GM12878 (cell line): ENCODE measurements around the gene ETF1.

Source experiments
- EP300 ChIP-seq, 2 experiments: fragments of 150-350 bp in 1 of 2; IDR thresholded peaks; 2 replicates each; pipeline ENCODE4 v1.6.1; 2011 to 2012; ENCODE audit warnings: low read depth in 2 of 2, low read length in 2 of 2, borderline replicate concordance in 1 of 2, improper control_type of control experiment in 1 of 2, inconsistent platforms in 1 of 2; ENCODE audit not compliant: control insufficient read depth in 1 of 2
- ETV6 ChIP-seq, 2 experiments: fragments of 450-650 bp in 1 of 2; IDR thresholded peaks in 1 of 2; conservative IDR thresholded peaks in 1 of 2; 2 replicates each; pipeline ENCODE4 v1.6.1; 2014; ENCODE audit warnings: antibody characterized with exemption in 1 of 2, borderline replicate concordance in 1 of 2, low read depth in 1 of 2, mild to moderate bottlenecking in 1 of 2, moderate library complexity in 1 of 2
- FOXM1 ChIP-seq: IDR thresholded peaks from 2 replicates; pipeline ENCODE4 v1.6.1; 2012; ENCODE audit warnings: low read depth, mild to moderate bottlenecking, inconsistent platforms, low read length, moderate library complexity
- SRF ChIP-seq, 2 experiments: IDR thresholded peaks; 2 replicates each; pipeline ENCODE4 v1.6.1; 2011; ENCODE audit warnings: low read depth in 2 of 2, low read length in 2 of 2, mild to moderate bottlenecking in 1 of 2, moderate library complexity in 1 of 2
- ZNF274 ChIP-seq: IDR thresholded peaks from one replicate; pipeline ENCODE4 v1.8.0; 2011; ENCODE audit not compliant: insufficient read length, insufficient read depth
- TF ChIP-seq, protein P1 (sequence below), 3 experiments: IDR thresholded peaks in 2 of 3; conservative IDR thresholded peaks in 1 of 3; 2 replicates each; pipeline ENCODE4 v1.5.1; 2011; ENCODE audit warnings: low read depth in 3 of 3, low read length in 3 of 3, mild to moderate bottlenecking in 3 of 3, control low read depth in 2 of 3, moderate library complexity in 2 of 3, inconsistent platforms in 1 of 3, mixed read lengths in 1 of 3; ENCODE audit not compliant: control insufficient read depth in 2 of 3, insufficient read depth in 1 of 3; ENCODE audit errors: extremely low read depth in 1 of 3
- TF ChIP-seq, protein P2 (sequence below): IDR thresholded peaks from 2 replicates; pipeline ENCODE4 v1.6.1; 2012; ENCODE audit warnings: low read depth, low read length, improper control_type of control experiment
- TF ChIP-seq, protein P3 (sequence below): IDR thresholded peaks from 2 replicates; pipeline ENCODE4 v1.6.1; 2012; ENCODE audit warnings: low read length, inconsistent platforms

DNA sequence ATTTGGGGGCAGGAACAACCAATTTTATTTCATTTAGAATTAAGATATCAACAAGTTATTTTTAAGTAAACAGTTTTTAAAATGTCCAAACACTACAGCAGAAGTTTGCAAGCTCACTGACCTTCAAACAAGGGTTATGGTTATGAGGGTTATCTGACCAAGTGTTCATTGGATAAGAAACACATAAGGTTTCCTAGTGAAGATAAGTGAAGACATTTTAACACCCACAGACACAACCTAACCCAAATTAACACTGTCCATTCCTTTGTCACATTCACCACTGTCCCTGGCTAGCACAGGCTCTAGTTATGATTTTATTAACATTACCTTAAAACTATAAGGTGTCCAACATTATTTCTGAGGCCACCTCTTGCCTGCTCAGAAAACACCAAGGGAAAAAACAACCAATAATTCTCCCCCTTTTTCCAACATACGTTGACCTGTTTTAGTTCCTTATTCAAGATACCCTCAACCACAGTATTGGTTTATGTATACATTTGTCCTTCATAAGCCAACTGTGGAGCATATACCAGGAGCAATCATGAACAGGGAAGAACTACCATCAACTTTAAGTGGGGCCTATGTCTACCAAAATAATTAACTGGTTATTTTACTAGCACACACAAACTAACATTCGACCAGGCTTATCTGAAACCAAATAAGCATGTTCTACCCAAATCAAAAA, 4.0 kb downstream of the ETF1 start:
- no peak for TF ChIP-seq ETV6 (conservative IDR thresholded peaks at IDR 0.05 in 1 of 2, IDR thresholded peaks at IDR 0.05 in 1 of 2; ENCODE audit: borderline replicate concordance in 1 of 2, low read depth in 1 of 2)
- TF ChIP-seq, protein P1, sequence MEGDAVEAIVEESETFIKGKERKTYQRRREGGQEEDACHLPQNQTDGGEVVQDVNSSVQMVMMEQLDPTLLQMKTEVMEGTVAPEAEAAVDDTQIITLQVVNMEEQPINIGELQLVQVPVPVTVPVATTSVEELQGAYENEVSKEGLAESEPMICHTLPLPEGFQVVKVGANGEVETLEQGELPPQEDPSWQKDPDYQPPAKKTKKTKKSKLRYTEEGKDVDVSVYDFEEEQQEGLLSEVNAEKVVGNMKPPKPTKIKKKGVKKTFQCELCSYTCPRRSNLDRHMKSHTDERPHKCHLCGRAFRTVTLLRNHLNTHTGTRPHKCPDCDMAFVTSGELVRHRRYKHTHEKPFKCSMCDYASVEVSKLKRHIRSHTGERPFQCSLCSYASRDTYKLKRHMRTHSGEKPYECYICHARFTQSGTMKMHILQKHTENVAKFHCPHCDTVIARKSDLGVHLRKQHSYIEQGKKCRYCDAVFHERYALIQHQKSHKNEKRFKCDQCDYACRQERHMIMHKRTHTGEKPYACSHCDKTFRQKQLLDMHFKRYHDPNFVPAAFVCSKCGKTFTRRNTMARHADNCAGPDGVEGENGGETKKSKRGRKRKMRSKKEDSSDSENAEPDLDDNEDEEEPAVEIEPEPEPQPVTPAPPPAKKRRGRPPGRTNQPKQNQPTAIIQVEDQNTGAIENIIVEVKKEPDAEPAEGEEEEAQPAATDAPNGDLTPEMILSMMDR (IDR thresholded peaks at IDR 0.05 in 2 of 3, conservative IDR thresholded peaks at IDR 0.05 in 1 of 3; ENCODE audit: control insufficient read depth in 2 of 3, extremely low read depth in 1 of 3, insufficient read depth in 1 of 3, low read depth in 3 of 3, low read length in 3 of 3): no peak
- TF ChIP-seq, protein P2, sequence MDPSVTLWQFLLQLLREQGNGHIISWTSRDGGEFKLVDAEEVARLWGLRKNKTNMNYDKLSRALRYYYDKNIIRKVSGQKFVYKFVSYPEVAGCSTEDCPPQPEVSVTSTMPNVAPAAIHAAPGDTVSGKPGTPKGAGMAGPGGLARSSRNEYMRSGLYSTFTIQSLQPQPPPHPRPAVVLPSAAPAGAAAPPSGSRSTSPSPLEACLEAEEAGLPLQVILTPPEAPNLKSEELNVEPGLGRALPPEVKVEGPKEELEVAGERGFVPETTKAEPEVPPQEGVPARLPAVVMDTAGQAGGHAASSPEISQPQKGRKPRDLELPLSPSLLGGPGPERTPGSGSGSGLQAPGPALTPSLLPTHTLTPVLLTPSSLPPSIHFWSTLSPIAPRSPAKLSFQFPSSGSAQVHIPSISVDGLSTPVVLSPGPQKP: no peak
- TF ChIP-seq EP300 (IDR thresholded peaks at IDR 0.05; ENCODE audit: borderline replicate concordance in 1 of 2, control insufficient read depth in 1 of 2, low read depth in 2 of 2, low read length in 2 of 2): no peak
- TF ChIP-seq, protein P3, sequence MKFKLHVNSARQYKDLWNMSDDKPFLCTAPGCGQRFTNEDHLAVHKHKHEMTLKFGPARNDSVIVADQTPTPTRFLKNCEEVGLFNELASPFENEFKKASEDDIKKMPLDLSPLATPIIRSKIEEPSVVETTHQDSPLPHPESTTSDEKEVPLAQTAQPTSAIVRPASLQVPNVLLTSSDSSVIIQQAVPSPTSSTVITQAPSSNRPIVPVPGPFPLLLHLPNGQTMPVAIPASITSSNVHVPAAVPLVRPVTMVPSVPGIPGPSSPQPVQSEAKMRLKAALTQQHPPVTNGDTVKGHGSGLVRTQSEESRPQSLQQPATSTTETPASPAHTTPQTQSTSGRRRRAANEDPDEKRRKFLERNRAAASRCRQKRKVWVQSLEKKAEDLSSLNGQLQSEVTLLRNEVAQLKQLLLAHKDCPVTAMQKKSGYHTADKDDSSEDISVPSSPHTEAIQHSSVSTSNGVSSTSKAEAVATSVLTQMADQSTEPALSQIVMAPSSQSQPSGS: no peak
- no peak for TF ChIP-seq ZNF274
- TF ChIP-seq FOXM1: no peak
- TF ChIP-seq SRF (IDR thresholded peaks at IDR 0.05; ENCODE audit: low read depth in 2 of 2, low read length in 2 of 2): no peak
